Endothelial cell of umbilical vein (primary cell): ENCODE results near the gene CCDC157. TPM values are rescaled to one million over a fixed set of nuclear protein-coding genes. Genes with fewer than 3 reads are reported as not detected.

Experiments
- BruUV-seq: library from RNA; stranded (reverse); fragments of 400-500 nt; replicated peaks from 2 replicates; lab custom pipeline; 2021; lab: Mats Ljungman, UMichigan
- CTCF ChIA-PET: fragments of 300-600, 350-600 bp; sonication (Branson Sonifier 250); formaldehyde crosslinking; loops from one replicate; lab custom pipeline; 2021; ENCODE audit warnings: antibody characterized with exemption, inconsistent platforms; lab: Charles Lee
- POLR2A ChIA-PET: fragments of 300-600, 350-600 bp; sonication (Branson Sonifier 250); formaldehyde crosslinking; loops from one replicate; lab custom pipeline; 2021; ENCODE audit warnings: antibody characterized with exemption, inconsistent platforms; lab: Charles Lee
- DNase-seq: peaks from one replicate; pipeline ENCODE4 v3.0.0-alpha.2; 2011; ENCODE audit warnings: low read depth, low spot score
- FAIRE-seq: peaks from 2 replicates; lab custom pipeline; 2011; peaks lifted over from hg19 to GRCh38; lab: Jason Lieb, UNC
- H2AFZ ChIP-seq: 2 replicates; pipeline ENCODE4 v1.6.0; 2012; ENCODE audit warnings: low read depth, low read length, control low read depth, inconsistent platforms
- H3K27ac ChIP-seq: 2 replicates; pipeline ENCODE4 v1.5.1; 2011; ENCODE audit warnings: low read depth, mild to moderate bottlenecking, control low read depth, low read length, moderate library complexity; ENCODE audit not compliant: insufficient read depth
- H3K27me3 ChIP-seq, 2 experiments: 2 replicates each; pipeline versions ENCODE4 v1.6.0 to v1.6.1; 2011; ENCODE audit warnings: low read length in 2 of 2, mixed read lengths in 1 of 2; ENCODE audit not compliant: control insufficient read depth in 2 of 2, insufficient read depth in 2 of 2
- H3K36me3 ChIP-seq, 2 experiments: 2 replicates in 1 of 2; 3 replicates in 1 of 2; pipeline ENCODE4 v1.5.1; 2011; ENCODE audit warnings: low read length in 2 of 2, mild to moderate bottlenecking in 1 of 2, moderate library complexity in 1 of 2; ENCODE audit not compliant: control insufficient read depth in 2 of 2, insufficient read depth in 2 of 2; ENCODE audit errors: extremely low read depth in 1 of 2
- H3K4me1 ChIP-seq: 3 replicates; pipeline ENCODE4 v1.5.1; 2011; ENCODE audit warnings: mild to moderate bottlenecking, low read length; ENCODE audit not compliant: control insufficient read depth, insufficient read depth; ENCODE audit errors: extremely low read depth
- H3K4me2 ChIP-seq: 2 replicates; pipeline ENCODE4 v1.6.1; 2011; ENCODE audit warnings: low read length, control low read depth, mixed read lengths; ENCODE audit not compliant: insufficient read depth
- H3K4me3 ChIP-seq, 3 experiments: fragments of 200-600 bp in 1 of 3; sonication (generic), shearing (Covaris generic) in 1 of 3; replicated peaks in 1 of 3; 2 replicates each; pipeline ENCODE4 v1.5.1; 2011 to 2016; ENCODE audit warnings: control low read depth in 3 of 3, low read length in 3 of 3, mild to moderate bottlenecking in 2 of 3, inconsistent platforms in 1 of 3, low read depth in 1 of 3, moderate library complexity in 1 of 3; ENCODE audit not compliant: insufficient read depth in 1 of 3
- H3K79me2 ChIP-seq: 2 replicates; pipeline ENCODE4 v1.6.0; 2012; ENCODE audit warnings: low read length, inconsistent platforms; ENCODE audit not compliant: control insufficient read depth, insufficient read depth
- H3K9ac ChIP-seq: replicated peaks from 2 replicates; pipeline ENCODE3; 2011; ENCODE audit warnings: low read length, control low read depth; ENCODE audit not compliant: insufficient read depth; ENCODE audit errors: extremely low read depth
- H3K9me1 ChIP-seq: replicated peaks from 3 replicates; pipeline ENCODE4 v1.6.0; 2011; ENCODE audit warnings: mild to moderate bottlenecking, low read length; ENCODE audit not compliant: control insufficient read depth, insufficient read depth; ENCODE audit errors: extremely low read depth
- H3K9me3 ChIP-seq: replicated peaks from 2 replicates; pipeline ENCODE4 v1.5.1; 2012; ENCODE audit warnings: low read length, inconsistent platforms; ENCODE audit not compliant: control insufficient read depth, insufficient read depth
- H4K20me1 ChIP-seq: replicated peaks from 2 replicates; pipeline ENCODE3; 2011; ENCODE audit warnings: mild to moderate bottlenecking, low read length; ENCODE audit not compliant: control insufficient read depth, insufficient read depth; ENCODE audit errors: extremely low read depth
- CTCF ChIP-seq, 2 donors: IDR thresholded peaks; 1 replicate in 1 of 2; 2 replicates in 1 of 2; pipeline ENCODE4 v1.5.1; 2011; ENCODE audit warnings: low read length in 2 of 2, mild to moderate bottlenecking in 2 of 2, moderate library complexity in 2 of 2, control low read depth in 1 of 2, inconsistent platforms in 1 of 2, low read depth in 1 of 2; ENCODE audit not compliant: insufficient read depth in 1 of 2; ENCODE audit errors: extremely low read depth in 1 of 2
- EZH2 ChIP-seq: IDR thresholded peaks from 2 replicates; pipeline ENCODE4 v1.6.1; 2012; ENCODE audit warnings: borderline replicate concordance, low read depth, mild to moderate bottlenecking, moderate library complexity, low read length, inconsistent platforms; ENCODE audit not compliant: severe bottlenecking
- FOS ChIP-seq: IDR thresholded peaks from 2 replicates; pipeline ENCODE4 v1.6.1; 2011; ENCODE audit warnings: mild to moderate bottlenecking, low read length, moderate library complexity, borderline replicate concordance; ENCODE audit not compliant: insufficient read depth
- GATA2 ChIP-seq: IDR thresholded peaks from 2 replicates; pipeline ENCODE4 v1.7.0; 2011; ENCODE audit warnings: low read depth, mild to moderate bottlenecking, moderate library complexity, mixed read lengths, low read length; ENCODE audit not compliant: insufficient read length, insufficient read depth
- JUN ChIP-seq: IDR thresholded peaks from 2 replicates; pipeline ENCODE4 v1.6.1; 2011; ENCODE audit warnings: borderline replicate concordance, low read depth; ENCODE audit not compliant: insufficient read length, insufficient read depth
- MAX ChIP-seq: IDR thresholded peaks from 2 replicates; pipeline ENCODE4 v1.6.1; 2011; ENCODE audit not compliant: insufficient read depth, insufficient read length
- MYC ChIP-seq: IDR thresholded peaks from one replicate; pipeline ENCODE4 v1.6.1; 2011; ENCODE audit warnings: mild to moderate bottlenecking, low read depth, low read length
- POLR2A ChIP-seq: IDR thresholded peaks from 2 replicates; pipeline ENCODE4 v1.6.1; 2012; ENCODE audit warnings: low read depth, mild to moderate bottlenecking, control low read depth, low read length
- POLR2AphosphoS5 ChIP-seq: IDR thresholded peaks from 2 replicates; pipeline ENCODE4 v1.6.1; 2012; ENCODE audit warnings: low read depth, mild to moderate bottlenecking, control low read depth, low read length, moderate library complexity; ENCODE audit not compliant: insufficient read depth
- dilution Hi-C: fragments of 300-500 bp; cut with MboI; formaldehyde crosslinking; loops from one replicate; pipeline ENCODE4 v1.15.0; 2019; ENCODE audit warnings: low sequenced_read_pairs; ENCODE audit not compliant: extremely low pct_ligation_motif_present
- intact Hi-C: fragments of 100-400 bp; cut with micrococcal nuclease; formaldehyde crosslinking; loops from one replicate; pipeline ENCODE4 v1.10.0; 2022
- polyA plus RNA-seq, 4 experiments: library from polyadenylated mRNA; depleted of rRNA in 3 of 4; stranded (reverse) in 3 of 4; unstranded in 1 of 4; fragments of >200 nt; gene quantifications; 2 replicates each; pipeline versions ENCODE4 v1.2.1 to v1.2.3, GENCODE V29; 2011 to 2012; ENCODE audit warnings: missing spikeins in 1 of 4
- total RNA-seq: library from RNA; stranded (reverse); gene quantifications from 2 replicates; pipeline ENCODE4 v1.2.3, GENCODE V29; 2021

Gene CCDC157
- total and polyA plus RNA-seq, 2 donors (not counting 3 experiments of a cell fraction or from before 2014, with no cell fraction given) = 2.1 to 3.1 TPM

DNA sequence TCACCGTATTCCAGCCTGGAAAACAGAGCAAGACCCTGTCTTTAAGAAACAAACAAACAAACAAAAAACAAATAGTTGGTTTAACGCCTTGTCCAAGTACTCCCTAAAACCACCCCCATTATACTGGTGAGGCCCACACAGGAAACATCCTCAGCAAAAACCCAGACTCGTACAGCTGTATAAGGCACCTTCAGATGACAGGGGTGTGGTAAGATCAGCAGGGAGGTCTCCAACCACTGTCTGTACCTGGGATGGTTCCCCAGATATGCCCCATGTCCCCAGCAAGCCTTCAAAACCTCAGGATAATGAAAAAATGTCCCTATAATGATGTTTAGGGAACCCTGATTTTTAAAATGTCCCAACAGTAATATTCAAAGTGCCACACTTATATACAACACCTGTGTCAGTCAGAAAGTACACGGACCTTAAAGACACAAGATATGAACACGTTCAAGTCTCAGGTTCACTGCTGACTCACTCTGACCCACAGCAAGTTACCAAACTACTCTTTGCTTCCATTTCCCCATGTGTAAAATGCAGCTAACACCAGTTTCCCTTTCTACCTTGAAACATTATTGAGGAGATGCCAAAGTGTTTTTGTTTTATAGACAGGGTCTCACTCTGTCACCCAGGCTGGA, 9.4 kb upstream of the CCDC157 start:
- H3K9me3 ChIP-seq = no peaks in the 10 kb centered on the region
- BruUV-seq = no TSS peak
- peaks cover 36% of the 10 kb centered on the region for H3K79me2 ChIP-seq
- peaks cover 43 to 58% of the 10 kb centered on the region in 2 experiments for H3K36me3 ChIP-seq
- TF ChIP-seq CTCF (IDR thresholded peaks at IDR 0.05; ENCODE audit: extremely low read depth in 1 of 2, insufficient read depth in 1 of 2, low read depth in 1 of 2, low read length in 2 of 2) (no peak), POLR2A (no peak), MYC (no peak), MAX (no peak), GATA2 (no peak), POLR2AphosphoS5 (no peak), FOS (no peak), EZH2 (no peak), JUN (no peak)
- H3K27me3 ChIP-seq = no peaks in the 10 kb centered on the region
- no peak overlapping the region for H3K4me2 ChIP-seq
- H3K27ac ChIP-seq = no peak overlapping the region
- FAIRE-seq (peak; percentile 18), DNase-seq (no peak)
- peaks cover 2% of the 10 kb centered on the region for H4K20me1 ChIP-seq
- H3K9me1 ChIP-seq = no peaks in the 10 kb centered on the region
- H2AFZ ChIP-seq = no peak overlapping the region
- ChIA-PET CTCF (no interaction called here), POLR2A (no interaction called here)
- H3K4me3 ChIP-seq = no peak overlapping the region
- dilution Hi-C loops (no loop called here), intact Hi-C loops (no loop called here)
- no peak overlapping the region for H3K9ac ChIP-seq
- no peaks in the 10 kb centered on the region for H3K4me1 ChIP-seq
